CD4-positive, alpha-beta memory T cell (primary cell): ENCODE data around the gene CLEC16A. TPM values are rescaled to one million over a fixed set of nuclear protein-coding genes. Genes with fewer than 3 reads are reported as not detected.
"Not testable (repeated sequence)": the region's sequence is repeated elsewhere in the genome, so short reads cannot be mapped to it uniquely, and the experiment has no call there.

ENCODE experiments used
- CTCF ChIA-PET: fragments of 350-600 bp; sonication (Branson Sonifier 250); formaldehyde crosslinking; loops from one replicate; lab custom pipeline; 2021; ENCODE audit warnings: inconsistent platforms; ENCODE audit not compliant: partially characterized antibody; lab: Charles Lee
- POLR2A ChIA-PET: fragments of 350-600 bp; sonication (Branson Sonifier 250); formaldehyde crosslinking; loops from one replicate; lab custom pipeline; 2021; ENCODE audit not compliant: partially characterized antibody; lab: Charles Lee
- DNase-seq, 5 donors: peaks; one replicate each; pipeline versions ENCODE4 v3.0.0 to v3.0.0-alpha.2; 2020 to 2022; ENCODE audit warnings: mixed read lengths in 1 of 5
- H3K27ac ChIP-seq: one replicate; pipeline ENCODE4 v1.7.0; 2013; ENCODE audit warnings: low read depth, low read length
- H3K27me3 ChIP-seq: 2 replicates; pipeline ENCODE4 v1.7.0; 2013; ENCODE audit warnings: mild to moderate bottlenecking, low read length, moderate library complexity; ENCODE audit not compliant: insufficient read depth
- H3K36me3 ChIP-seq: 2 replicates; pipeline ENCODE4 v1.7.0; 2013; ENCODE audit warnings: mild to moderate bottlenecking, low read length, moderate library complexity; ENCODE audit not compliant: insufficient read depth
- H3K4me1 ChIP-seq: 2 replicates; pipeline ENCODE4 v1.7.0; 2013; ENCODE audit warnings: mild to moderate bottlenecking, low read length, moderate library complexity; ENCODE audit not compliant: insufficient read depth
- H3K4me3 ChIP-seq, 2 donors: one replicate each; pipeline ENCODE4 v1.7.0; 2013; ENCODE audit warnings: low read length in 2 of 2, mild to moderate bottlenecking in 1 of 2
- H3K9me3 ChIP-seq, 2 donors: one replicate each; pipeline ENCODE4 v1.7.0; 2013; ENCODE audit warnings: low read length in 2 of 2, control low read depth in 1 of 2; ENCODE audit not compliant: control insufficient read depth in 1 of 2
- H3K27ac Mint-ChIP-seq, 7 donors: one replicate each; pipeline ENCODE4 v1.8.0; 2020 to 2021; ENCODE audit warnings: mixed read lengths in 7 of 7, mild to moderate bottlenecking in 6 of 7, inconsistent platforms in 3 of 7, moderate library complexity in 3 of 7
- H3K27me3 Mint-ChIP-seq, 2 donors: one replicate each; pipeline ENCODE4 v1.8.0; 2020 to 2021; ENCODE audit warnings: mixed read lengths in 2 of 2
- H3K36me3 Mint-ChIP-seq, 2 donors: one replicate each; pipeline ENCODE4 v1.8.0; 2020 to 2021; ENCODE audit warnings: mixed read lengths in 2 of 2, inconsistent platforms in 1 of 2, mild to moderate bottlenecking in 1 of 2
- H3K4me1 Mint-ChIP-seq, 4 donors: one replicate each; pipeline ENCODE4 v1.8.0; 2020 to 2021; ENCODE audit warnings: mixed read lengths in 4 of 4, mild to moderate bottlenecking in 1 of 4
- H3K4me3 Mint-ChIP-seq, 8 donors: one replicate each; pipeline ENCODE4 v1.8.0; 2020 to 2021; ENCODE audit warnings: mixed read lengths in 8 of 8, mild to moderate bottlenecking in 7 of 8, moderate library complexity in 6 of 8, inconsistent platforms in 3 of 8
- H3K9me3 Mint-ChIP-seq, 8 donors: one replicate each; pipeline ENCODE4 v1.8.0; 2020 to 2021; ENCODE audit warnings: mixed read lengths in 8 of 8, mild to moderate bottlenecking in 5 of 8, inconsistent platforms in 3 of 8, moderate library complexity in 1 of 8
- intact Hi-C: fragments of 100-400 bp; cut with micrococcal nuclease; formaldehyde crosslinking; loops from one replicate; pipeline ENCODE4 v1.15.1; 2023
- polyA plus RNA-seq, 2 donors: library from polyadenylated mRNA; unstranded; fragments of 300-500 nt; fragmentation: Illumina TruSeq; gene quantifications; one replicate each; pipeline ENCODE4 v1.2.3, GENCODE V29; 2021
- total RNA-seq, 2 experiments: library from RNA; stranded (reverse); gene quantifications; one replicate each; pipeline ENCODE4 v1.2.3, GENCODE V29; 2021

Gene CLEC16A
- total and polyA plus RNA-seq, 4 experiments from 2014 or later = 5.2 to 28.4 (median 24.5) TPM

DNA sequence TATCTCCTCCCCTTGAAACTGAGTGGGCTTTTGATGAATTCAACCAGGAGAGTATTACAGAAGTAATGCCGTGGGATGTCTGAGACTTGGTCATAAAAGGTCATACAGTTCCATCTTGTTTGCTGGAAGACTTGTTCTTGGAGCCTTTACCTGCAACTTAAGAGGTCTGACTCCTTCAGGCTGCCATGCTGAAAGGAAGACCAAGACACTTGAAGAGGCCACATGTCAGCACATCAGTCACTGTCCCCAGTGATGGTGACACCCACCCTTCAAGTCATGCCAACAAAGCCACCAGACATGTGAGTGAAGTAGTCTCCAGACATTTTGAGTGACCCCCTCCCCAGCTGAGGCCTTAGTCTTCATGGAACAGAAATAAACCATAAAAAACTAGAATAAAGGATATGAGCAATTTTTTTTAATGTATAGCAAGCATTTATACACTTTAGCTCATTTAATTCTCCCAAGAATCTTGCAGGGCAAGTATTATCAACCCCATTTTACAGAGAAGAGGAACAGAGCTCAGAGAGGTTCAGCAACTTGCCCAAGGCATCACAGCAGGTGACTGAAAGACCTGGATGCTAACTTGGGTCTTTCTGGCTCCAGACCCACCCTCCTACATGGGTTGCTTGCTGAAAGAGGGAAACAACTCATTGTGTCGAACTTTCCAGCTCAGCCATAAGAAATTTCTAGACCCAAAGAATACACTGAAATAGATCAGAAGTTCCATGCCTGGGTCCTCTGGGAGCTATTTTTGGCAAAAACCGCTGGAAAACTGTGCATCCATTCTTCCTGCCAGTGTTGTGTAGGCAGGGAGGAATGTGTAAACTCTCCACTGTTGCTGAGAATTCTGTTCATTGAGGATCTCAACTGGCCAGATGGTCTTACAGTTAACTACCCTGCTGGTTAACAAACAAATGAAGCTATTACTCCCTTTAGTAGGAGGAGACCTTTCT lies 273.6 kb downstream of the CLEC16A start:
- H3K27ac Mint-ChIP-seq = no peak overlapping the region
- POLR2A ChIA-PET = interaction anchor here (2.3 kb wide), 1 partner anchor 37 kb away, joined by 11 read pairs; the partner anchor contains the start of gene SOCS1
- peaks cover 0 to 12% of the 10 kb centered on the region in 2 donors for H3K9me3 ChIP-seq

DNA sequence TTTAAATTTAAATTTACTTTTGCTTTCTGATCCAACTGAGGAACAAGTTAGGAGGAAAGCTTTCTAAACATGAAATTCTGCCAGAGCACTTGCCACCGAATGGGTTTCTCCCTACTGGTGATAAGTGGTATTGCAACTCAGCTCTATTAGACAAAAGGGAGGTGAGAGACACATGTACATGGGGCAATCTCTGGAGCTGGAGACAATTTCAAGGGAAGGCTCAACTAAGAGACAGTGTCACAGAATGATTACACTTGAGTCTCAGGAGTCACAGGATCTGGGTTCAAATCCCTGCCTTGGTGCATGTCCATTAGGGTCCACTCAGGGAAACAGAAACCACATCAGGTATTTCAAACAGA lies 274.2 kb downstream of the CLEC16A start:
- Histone ChIP-seq H3K4me3 (no peak overlapping the region), H3K36me3 (no peaks in the 10 kb centered on the region), H3K9me3 (peaks cover 0 to 12% of the 10 kb centered on the region in 2 donors), H3K27me3 (no peaks in the 10 kb centered on the region), H3K27ac (no peak overlapping the region), H3K4me1 (peaks cover 14% of the 10 kb centered on the region)
- Mint-ChIP-seq H3K27me3 (no peaks in the 10 kb centered on the region), H3K9me3 (peaks cover 0 to 22% (median 5%) of the 10 kb centered on the region in 8 donors), H3K4me3 (no peak overlapping the region), H3K4me1 (peaks cover 8 to 25% (median 17%) of the 10 kb centered on the region in 4 donors), H3K27ac (peak overlapping the region in 1 of 7 donors; percentile 64), H3K36me3 (peaks cover 0 to 10% of the 10 kb centered on the region in 2 donors)
- ChIA-PET CTCF (interaction anchor here (0.6 to 3.3 kb wide), 3 partner anchors 10 to 37 kb away, joined by 3 to 18 read pairs (median 3); partner anchors contain the start of gene SOCS1), POLR2A (interaction anchor here (2.3 kb wide), 1 partner anchor 37 kb away, joined by 11 read pairs; the partner anchor contains the start of gene SOCS1)
- DNase-seq = no peak
- intact Hi-C loops = no loop called here

More for the DNA sequence above, 273.6 kb downstream of the CLEC16A start:
- H3K27me3 Mint-ChIP-seq = no peaks in the 10 kb centered on the region
- no peaks in the 10 kb centered on the region for H3K36me3 ChIP-seq
- no peak overlapping the region for H3K27ac ChIP-seq
- no peaks in the 10 kb centered on the region for H3K27me3 ChIP-seq
- H3K9me3 Mint-ChIP-seq = peaks cover 0 to 22% (median 5%) of the 10 kb centered on the region in 8 donors
- H3K4me3 Mint-ChIP-seq = no peak overlapping the region
- intact Hi-C loops = no loop called here
- no peak overlapping the region for H3K4me3 ChIP-seq
- peaks cover 6 to 20% (median 13%) of the 10 kb centered on the region in 4 donors for H3K4me1 Mint-ChIP-seq
- H3K36me3 Mint-ChIP-seq = peaks cover 0 to 10% of the 10 kb centered on the region in 2 donors
- CTCF ChIA-PET = interaction anchor here (0.6 to 3.3 kb wide), 3 partner anchors 10 to 37 kb away, joined by 3 to 18 read pairs (median 3); partner anchors contain the start of gene SOCS1
- DNase-seq = no peak
- H3K4me1 ChIP-seq = peaks cover 7% of the 10 kb centered on the region

DNA sequence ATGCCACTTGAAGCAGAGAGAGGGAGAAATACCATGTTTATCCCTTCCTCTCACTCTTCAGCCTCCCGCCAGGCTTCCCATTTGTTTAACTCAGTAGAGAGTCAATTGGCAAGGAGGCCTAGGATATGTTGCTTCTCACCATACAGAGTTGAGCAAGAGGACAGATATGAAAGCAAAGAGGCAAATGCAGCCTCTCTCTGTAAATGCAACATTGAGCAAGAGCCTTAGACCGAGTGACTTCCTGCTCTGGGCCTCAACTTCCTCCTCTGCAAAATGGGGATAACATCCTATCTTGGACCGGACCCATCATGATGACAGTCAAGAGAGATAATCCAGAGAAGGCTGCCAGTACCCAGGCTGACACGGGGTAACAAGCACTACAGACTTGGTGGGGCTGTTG lies 274.8 kb downstream of the CLEC16A start:
- peaks cover 0 to 10% of the 10 kb centered on the region in 2 donors for H3K36me3 Mint-ChIP-seq
- ChIA-PET POLR2A (no interaction called here), CTCF (interaction anchor here (1.0 to 3.3 kb wide), 3 partner anchors 15 to 39 kb away, joined by 3 to 18 read pairs (median 3); partner anchors contain the start of gene SOCS1)
- no peaks in the 10 kb centered on the region for H3K27me3 ChIP-seq
- DNase-seq = no peak
- peaks cover 11 to 31% (median 21%) of the 10 kb centered on the region in 4 donors for H3K4me1 Mint-ChIP-seq
- H3K27ac Mint-ChIP-seq = peak overlapping the region in 1 of 7 donors; percentile 29
- H3K4me3 ChIP-seq = no peak overlapping the region
- intact Hi-C loops = no loop called here
- H3K9me3 Mint-ChIP-seq = peaks cover 0 to 22% (median 5%) of the 10 kb centered on the region in 8 donors
- no peaks in the 10 kb centered on the region for H3K27me3 Mint-ChIP-seq
- peaks cover 0 to 12% of the 10 kb centered on the region in 2 donors for H3K9me3 ChIP-seq
- H3K36me3 ChIP-seq = no peaks in the 10 kb centered on the region
- peaks cover 20% of the 10 kb centered on the region for H3K4me1 ChIP-seq
- no peak overlapping the region for H3K27ac ChIP-seq
- no peak overlapping the region for H3K4me3 Mint-ChIP-seq

DNA sequence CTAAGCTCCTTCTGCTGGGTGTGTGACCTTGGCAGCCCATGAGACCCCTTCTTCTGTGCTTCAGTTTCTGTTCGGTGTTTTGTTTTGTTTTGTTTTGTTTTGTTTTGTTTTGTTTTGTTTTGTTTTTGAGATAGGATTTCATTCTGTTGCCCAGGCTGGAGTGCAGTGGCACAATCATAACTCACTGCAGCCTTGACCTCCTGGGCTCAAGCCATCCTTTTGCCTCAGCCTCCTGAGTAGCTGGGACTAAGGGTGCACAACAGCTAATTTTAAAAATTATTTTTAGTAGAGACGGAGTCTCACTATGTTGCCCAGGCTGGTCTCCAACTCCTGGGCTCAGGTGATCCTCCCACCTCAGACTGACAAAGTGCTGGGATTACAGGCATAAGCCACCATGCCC lies 276.1 kb downstream of the CLEC16A start:
- peaks cover 0 to 22% (median 6%) of the 10 kb centered on the region in 8 donors for H3K9me3 Mint-ChIP-seq
- H3K27ac Mint-ChIP-seq = peak overlapping the region in 2 of 7 donors; percentile 1 to 15
- H3K36me3 ChIP-seq, CTCF ChIA-PET, H3K27me3 Mint-ChIP-seq, H3K4me3 Mint-ChIP-seq, DNase-seq, POLR2A ChIA-PET, intact Hi-C loops, H3K27ac ChIP-seq, H3K27me3 ChIP-seq, H3K4me3 ChIP-seq: not testable (repeated sequence)
- H3K4me1 Mint-ChIP-seq = peaks cover 21 to 44% (median 33%) of the 10 kb centered on the region in 4 donors
- peaks cover 0 to 10% of the 10 kb centered on the region in 2 donors for H3K36me3 Mint-ChIP-seq
- Histone ChIP-seq H3K9me3 (peaks cover 0 to 12% of the 10 kb centered on the region in 2 donors), H3K4me1 (peaks cover 33% of the 10 kb centered on the region)

DNA sequence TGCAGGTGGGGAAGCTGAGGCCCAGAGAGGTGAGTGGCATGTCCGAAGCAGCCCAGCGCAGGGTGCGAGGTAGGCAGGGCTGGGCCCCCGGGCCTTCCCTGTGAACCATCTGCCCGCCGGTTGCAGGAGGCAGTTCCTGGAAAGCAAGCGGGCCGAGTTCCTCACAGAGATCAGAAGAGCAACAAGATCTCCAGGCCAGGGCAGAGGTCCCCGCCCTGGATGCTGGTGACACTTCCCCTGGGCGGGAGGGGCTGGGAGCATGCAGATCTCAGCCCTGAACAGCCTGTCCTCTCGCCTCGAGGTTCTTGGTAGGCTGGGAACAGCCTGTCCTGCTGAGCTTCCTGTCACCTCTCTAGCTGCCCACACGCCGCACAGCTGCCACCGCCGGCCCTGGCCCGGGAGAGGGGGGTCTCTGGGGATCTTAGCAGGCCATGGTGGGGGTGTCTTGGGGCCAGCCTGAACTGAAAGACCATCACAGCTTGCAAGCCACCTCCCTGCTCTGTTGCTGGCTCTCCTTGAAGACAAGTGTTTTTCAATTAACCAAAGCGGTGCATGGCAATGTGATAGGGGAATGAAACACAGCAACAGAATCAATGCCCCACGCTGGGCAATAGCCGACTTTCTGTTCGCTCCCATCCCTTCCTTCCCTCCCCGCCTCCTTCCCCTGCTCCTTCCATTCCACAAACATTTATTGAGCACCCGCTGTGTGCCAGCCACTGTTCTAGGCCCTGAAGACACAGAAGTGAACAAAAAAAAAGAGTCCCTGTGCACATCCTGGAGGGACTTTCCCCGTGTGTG lies 279.9 kb downstream of the CLEC16A start:
- POLR2A ChIA-PET = interaction anchor here (0.7 to 6.0 kb wide), 12 partner anchors 9 to 518 kb away, joined by 3 to 283 read pairs (median 4); partner anchors contain the start of genes SOCS1 and TXNDC11
- H3K4me3 ChIP-seq = peak overlapping the region in 1 of 2 donors; percentile 56
- H3K27me3 Mint-ChIP-seq = no peaks in the 10 kb centered on the region

DNA sequence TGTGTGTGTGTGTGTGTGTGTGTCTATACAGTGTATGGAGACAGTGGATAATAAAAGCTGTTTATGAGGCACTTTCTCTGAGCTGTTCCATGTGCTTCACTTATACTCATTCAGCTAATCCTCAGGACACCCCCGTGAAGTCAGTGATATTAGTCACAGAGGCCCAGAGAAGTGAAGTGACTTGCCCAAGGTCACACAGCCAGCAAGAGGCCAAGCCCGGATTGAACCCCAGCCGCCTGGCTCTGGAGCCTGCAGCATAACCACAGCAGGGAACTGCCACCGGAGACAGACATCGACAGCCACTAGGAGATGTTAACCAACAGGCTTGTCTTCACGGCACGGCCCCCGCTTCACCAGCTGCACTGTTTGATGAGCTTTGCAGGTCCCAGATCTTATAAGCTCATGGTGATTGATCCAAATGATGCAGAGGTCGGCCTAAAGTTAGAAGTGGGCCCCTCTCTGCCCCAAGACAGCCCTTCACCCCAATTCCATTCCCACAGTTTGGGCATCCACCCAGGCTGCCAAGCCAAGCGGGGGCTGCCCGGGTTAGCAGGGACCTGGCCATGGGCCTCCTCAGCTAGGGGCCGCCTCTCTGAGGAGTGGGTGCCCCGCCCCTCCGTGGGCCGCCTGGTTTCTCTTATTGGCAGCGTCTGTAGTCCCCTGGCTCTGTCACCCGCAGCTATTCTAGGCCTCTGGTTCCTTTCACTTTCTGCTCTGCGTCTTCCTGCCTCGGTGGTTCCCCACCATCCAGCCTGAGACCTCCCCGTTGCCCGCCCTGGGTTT lies 280.7 kb downstream of the CLEC16A start:
- Histone ChIP-seq H3K27me3 (no peaks in the 10 kb centered on the region), H3K4me1 (peaks cover 46% of the 10 kb centered on the region), H3K4me3 (peak overlapping the region; percentile 48 to 56), H3K36me3 (no peaks in the 10 kb centered on the region), H3K9me3 (no peaks in the 10 kb centered on the region), H3K27ac (peak overlapping the region; percentile 75)
- POLR2A ChIA-PET = interaction anchor here (0.7 to 6.0 kb wide), 13 partner anchors 9 to 517 kb away, joined by 3 to 283 read pairs (median 4); partner anchors contain the start of genes SOCS1 and TXNDC11
- H3K4me3 Mint-ChIP-seq = peak overlapping the region; percentile 70 to 92 (median 80)
- H3K27ac Mint-ChIP-seq = peak overlapping the region; percentile 92 to 99 (median 98)
- peaks cover 29 to 64% (median 45%) of the 10 kb centered on the region in 4 donors for H3K4me1 Mint-ChIP-seq
- H3K27me3 Mint-ChIP-seq = no peaks in the 10 kb centered on the region
- CTCF ChIA-PET = interaction anchor here (0.7 to 3.7 kb wide), 10 partner anchors 8 to 260 kb away, joined by 3 to 69 read pairs (median 6); partner anchors contain the start of gene SOCS1
- H3K9me3 Mint-ChIP-seq = peaks cover 0 to 4% (median 0%) of the 10 kb centered on the region in 8 donors
- DNase-seq = peak; percentile 76 to 86 (median 83)
- intact Hi-C loops = loop anchor here (1.0 kb wide), 2 partner anchors 8 to 30 kb away; no protein-coding TSS in a partner anchor
- no peaks in the 10 kb centered on the region for H3K36me3 Mint-ChIP-seq

More for the DNA sequence above, 279.9 kb downstream of the CLEC16A start:
- no peaks in the 10 kb centered on the region for H3K9me3 ChIP-seq
- CTCF ChIA-PET = interaction anchor here (0.7 to 3.7 kb wide), 10 partner anchors 9 to 259 kb away, joined by 3 to 69 read pairs (median 6); partner anchors contain the start of gene SOCS1
- Mint-ChIP-seq H3K4me1 (peaks cover 27 to 60% (median 43%) of the 10 kb centered on the region in 4 donors), H3K4me3 (peak overlapping the region; percentile 70 to 92 (median 80)), H3K36me3 (no peaks in the 10 kb centered on the region), H3K9me3 (peaks cover 0 to 2% (median 0%) of the 10 kb centered on the region in 8 donors), H3K27ac (peak overlapping the region; percentile 92 to 99 (median 98))
- H3K27ac ChIP-seq = peak overlapping the region; percentile 75
- no peaks in the 10 kb centered on the region for H3K27me3 ChIP-seq
- H3K36me3 ChIP-seq = no peaks in the 10 kb centered on the region
- peaks cover 41% of the 10 kb centered on the region for H3K4me1 ChIP-seq
- intact Hi-C loops = no loop called here
- peak; percentile 59 to 72 (median 63) for DNase-seq
